Endothelial cell of umbilical vein (primary cell): ENCODE results near the gene CCT5. TPM values are rescaled to one million over a fixed set of nuclear protein-coding genes. Genes with fewer than 3 reads are reported as not detected.

Experiments
- BruUV-seq: library from RNA; stranded (reverse); fragments of 400-500 nt; replicated peaks from 2 replicates; lab custom pipeline; 2021; lab: Mats Ljungman, UMichigan
- CTCF ChIA-PET: fragments of 300-600, 350-600 bp; sonication (Branson Sonifier 250); formaldehyde crosslinking; loops from one replicate; lab custom pipeline; 2021; ENCODE audit warnings: antibody characterized with exemption, inconsistent platforms; lab: Charles Lee
- POLR2A ChIA-PET: fragments of 300-600, 350-600 bp; sonication (Branson Sonifier 250); formaldehyde crosslinking; loops from one replicate; lab custom pipeline; 2021; ENCODE audit warnings: antibody characterized with exemption, inconsistent platforms; lab: Charles Lee
- DNase-seq: peaks from one replicate; pipeline ENCODE4 v3.0.0-alpha.2; 2011; ENCODE audit warnings: low read depth, low spot score
- FAIRE-seq: peaks from 2 replicates; lab custom pipeline; 2011; peaks lifted over from hg19 to GRCh38; lab: Jason Lieb, UNC
- H2AFZ ChIP-seq: 2 replicates; pipeline ENCODE4 v1.6.0; 2012; ENCODE audit warnings: low read depth, low read length, control low read depth, inconsistent platforms
- H3K27ac ChIP-seq: 2 replicates; pipeline ENCODE4 v1.5.1; 2011; ENCODE audit warnings: low read depth, mild to moderate bottlenecking, control low read depth, low read length, moderate library complexity; ENCODE audit not compliant: insufficient read depth
- H3K27me3 ChIP-seq, 2 experiments: 2 replicates each; pipeline versions ENCODE4 v1.6.0 to v1.6.1; 2011; ENCODE audit warnings: low read length in 2 of 2, mixed read lengths in 1 of 2; ENCODE audit not compliant: control insufficient read depth in 2 of 2, insufficient read depth in 2 of 2
- H3K36me3 ChIP-seq, 2 experiments: 2 replicates in 1 of 2; 3 replicates in 1 of 2; pipeline ENCODE4 v1.5.1; 2011; ENCODE audit warnings: low read length in 2 of 2, mild to moderate bottlenecking in 1 of 2, moderate library complexity in 1 of 2; ENCODE audit not compliant: control insufficient read depth in 2 of 2, insufficient read depth in 2 of 2; ENCODE audit errors: extremely low read depth in 1 of 2
- H3K4me1 ChIP-seq: 3 replicates; pipeline ENCODE4 v1.5.1; 2011; ENCODE audit warnings: mild to moderate bottlenecking, low read length; ENCODE audit not compliant: control insufficient read depth, insufficient read depth; ENCODE audit errors: extremely low read depth
- H3K4me2 ChIP-seq: 2 replicates; pipeline ENCODE4 v1.6.1; 2011; ENCODE audit warnings: low read length, control low read depth, mixed read lengths; ENCODE audit not compliant: insufficient read depth
- H3K4me3 ChIP-seq, 3 experiments: fragments of 200-600 bp in 1 of 3; sonication (generic), shearing (Covaris generic) in 1 of 3; replicated peaks in 1 of 3; 2 replicates each; pipeline ENCODE4 v1.5.1; 2011 to 2016; ENCODE audit warnings: control low read depth in 3 of 3, low read length in 3 of 3, mild to moderate bottlenecking in 2 of 3, inconsistent platforms in 1 of 3, low read depth in 1 of 3, moderate library complexity in 1 of 3; ENCODE audit not compliant: insufficient read depth in 1 of 3
- H3K79me2 ChIP-seq: 2 replicates; pipeline ENCODE4 v1.6.0; 2012; ENCODE audit warnings: low read length, inconsistent platforms; ENCODE audit not compliant: control insufficient read depth, insufficient read depth
- H3K9ac ChIP-seq: replicated peaks from 2 replicates; pipeline ENCODE3; 2011; ENCODE audit warnings: low read length, control low read depth; ENCODE audit not compliant: insufficient read depth; ENCODE audit errors: extremely low read depth
- H3K9me1 ChIP-seq: replicated peaks from 3 replicates; pipeline ENCODE4 v1.6.0; 2011; ENCODE audit warnings: mild to moderate bottlenecking, low read length; ENCODE audit not compliant: control insufficient read depth, insufficient read depth; ENCODE audit errors: extremely low read depth
- H3K9me3 ChIP-seq: replicated peaks from 2 replicates; pipeline ENCODE4 v1.5.1; 2012; ENCODE audit warnings: low read length, inconsistent platforms; ENCODE audit not compliant: control insufficient read depth, insufficient read depth
- H4K20me1 ChIP-seq: replicated peaks from 2 replicates; pipeline ENCODE3; 2011; ENCODE audit warnings: mild to moderate bottlenecking, low read length; ENCODE audit not compliant: control insufficient read depth, insufficient read depth; ENCODE audit errors: extremely low read depth
- POLR2AphosphoS5 ChIP-seq: IDR thresholded peaks from 2 replicates; pipeline ENCODE4 v1.6.1; 2012; ENCODE audit warnings: low read depth, mild to moderate bottlenecking, control low read depth, low read length, moderate library complexity; ENCODE audit not compliant: insufficient read depth
- dilution Hi-C: fragments of 300-500 bp; cut with MboI; formaldehyde crosslinking; loops from one replicate; pipeline ENCODE4 v1.15.0; 2019; ENCODE audit warnings: low sequenced_read_pairs; ENCODE audit not compliant: extremely low pct_ligation_motif_present
- intact Hi-C: fragments of 100-400 bp; cut with micrococcal nuclease; formaldehyde crosslinking; loops from one replicate; pipeline ENCODE4 v1.10.0; 2022
- polyA plus RNA-seq, 4 experiments: library from polyadenylated mRNA; depleted of rRNA in 3 of 4; stranded (reverse) in 3 of 4; unstranded in 1 of 4; fragments of >200 nt; gene quantifications; 2 replicates each; pipeline versions ENCODE4 v1.2.1 to v1.2.3, GENCODE V29; 2011 to 2012; ENCODE audit warnings: missing spikeins in 1 of 4
- total RNA-seq: library from RNA; stranded (reverse); gene quantifications from 2 replicates; pipeline ENCODE4 v1.2.3, GENCODE V29; 2021

Gene CCT5
- total and polyA plus RNA-seq, 2 donors (not counting 3 experiments of a cell fraction or from before 2014, with no cell fraction given), result 323 to 386 TPM

GRCh38 chr5:10290438-10290837 is 40.4 kb downstream of the CCT5 start:
- H3K79me2 ChIP-seq, result no peaks in the 10 kb centered on the region
- no peak for FAIRE-seq
- no peaks in the 10 kb centered on the region for H3K36me3 ChIP-seq
- no peak for TF ChIP-seq POLR2AphosphoS5
- POLR2A ChIA-PET, result no interaction called here
- CTCF ChIA-PET, result no interaction called here
- no peak overlapping the region for H3K4me2 ChIP-seq
- no peak overlapping the region for H3K9ac ChIP-seq
- H2AFZ ChIP-seq, result no peak overlapping the region
- no peaks in the 10 kb centered on the region for H3K9me1 ChIP-seq
- H3K27me3 ChIP-seq, result no peaks in the 10 kb centered on the region
- H3K27ac ChIP-seq, result no peak overlapping the region
- H4K20me1 ChIP-seq, result no peaks in the 10 kb centered on the region
- H3K4me1 ChIP-seq, result peaks cover under 1% of the 10 kb centered on the region
- dilution Hi-C loops (no loop called here), intact Hi-C loops (no loop called here)
- no peak for DNase-seq
- BruUV-seq, result no TSS peak
- H3K9me3 ChIP-seq, result no peaks in the 10 kb centered on the region
- no peak overlapping the region for H3K4me3 ChIP-seq

- FAIRE-seq, result peak; percentile 35
- dilution Hi-C loops, result no loop called here
- Histone ChIP-seq H4K20me1 (no peaks in the 10 kb centered on the region), H3K4me3 (no peak overlapping the region), H3K9ac (no peak overlapping the region), H3K79me2 (no peaks in the 10 kb centered on the region), H3K9me3 (no peaks in the 10 kb centered on the region), H3K27me3 (no peaks in the 10 kb centered on the region), H3K9me1 (no peaks in the 10 kb centered on the region), H3K27ac (no peak overlapping the region), H2AFZ (no peak overlapping the region), H3K36me3 (no peaks in the 10 kb centered on the region), H3K4me2 (no peak overlapping the region), H3K4me1 (peaks cover 4% of the 10 kb centered on the region)
- intact Hi-C loops, result no loop called here
- ChIA-PET POLR2A (interaction anchor here (0.6 kb wide), 1 partner anchor 22 kb away, joined by 3 read pairs; no protein-coding TSS in a partner anchor), CTCF (interaction anchor here (1.8 kb wide), 1 partner anchor 8 kb away, joined by 4 read pairs; no protein-coding TSS in a partner anchor)
- DNase-seq, result no peak
- no TSS peak for BruUV-seq
- no peak for TF ChIP-seq POLR2AphosphoS5
Measured at GRCh38 chr5:10291692-10292339, 41.7 kb downstream of the CCT5 start.
